ENCODE data around the gene ELMO1.

Gene ELMO1

DNA sequence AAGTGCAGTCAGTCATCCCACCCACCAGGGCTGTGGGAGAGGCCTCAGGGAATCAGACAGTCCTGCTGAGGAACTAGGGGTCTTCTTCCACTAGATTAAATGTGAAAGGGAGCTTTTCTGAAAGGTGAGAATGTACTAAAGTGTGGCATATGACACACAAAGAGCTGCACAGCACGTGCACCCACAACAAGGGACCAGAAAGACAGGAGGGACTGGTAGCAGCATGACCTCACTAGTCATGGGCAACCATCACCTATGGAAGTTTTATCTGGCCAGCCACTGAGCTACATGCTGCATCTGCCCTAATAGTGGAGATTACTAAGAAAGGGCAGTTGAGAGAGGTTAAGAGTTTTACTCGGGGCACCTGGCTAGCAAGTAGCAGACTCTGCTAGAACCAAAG lies 519.9 kb downstream of the ELMO1 start:
- no peak for DNase-seq

DNA sequence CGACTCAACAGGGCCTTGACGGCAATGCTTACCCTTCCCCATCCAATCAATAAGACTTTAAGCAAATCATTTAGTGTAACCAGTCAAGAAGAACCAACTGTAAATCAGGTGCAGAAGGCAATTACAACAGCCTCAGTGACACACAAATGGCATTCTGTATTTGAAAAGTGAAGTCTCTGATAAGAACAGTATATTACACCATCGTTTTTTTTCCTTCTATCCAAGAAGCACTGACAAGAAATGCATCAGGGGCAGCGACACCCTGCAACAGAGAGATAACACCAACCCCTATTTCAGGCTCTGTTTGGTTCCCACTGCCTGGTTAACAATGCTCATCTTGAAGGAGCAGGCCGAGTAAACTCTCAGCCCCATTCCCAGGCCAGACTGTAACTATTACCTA lies 520.4 kb downstream of the ELMO1 start:
- DNase-seq, result no peak

DNA sequence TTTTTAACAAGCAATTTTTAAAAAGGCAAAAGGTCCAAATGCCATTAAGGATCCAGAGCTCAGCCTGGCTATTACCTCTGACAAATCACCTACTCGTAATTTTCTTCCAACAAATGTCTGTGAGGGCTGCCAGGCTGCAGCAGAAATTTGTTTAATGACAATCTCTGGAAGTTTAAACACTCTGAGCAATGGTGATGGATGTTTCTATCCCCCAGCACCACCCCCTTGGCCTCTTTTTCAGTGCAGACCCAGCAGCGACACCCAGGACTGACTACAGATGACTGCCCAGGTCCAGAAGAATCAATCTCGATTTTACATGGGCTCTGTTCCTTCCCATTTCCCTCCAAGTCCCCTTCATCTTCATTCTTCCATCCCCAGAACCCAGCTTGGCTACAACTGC lies 523.0 kb downstream of the ELMO1 start:
- DNase-seq, result no peak

DNA sequence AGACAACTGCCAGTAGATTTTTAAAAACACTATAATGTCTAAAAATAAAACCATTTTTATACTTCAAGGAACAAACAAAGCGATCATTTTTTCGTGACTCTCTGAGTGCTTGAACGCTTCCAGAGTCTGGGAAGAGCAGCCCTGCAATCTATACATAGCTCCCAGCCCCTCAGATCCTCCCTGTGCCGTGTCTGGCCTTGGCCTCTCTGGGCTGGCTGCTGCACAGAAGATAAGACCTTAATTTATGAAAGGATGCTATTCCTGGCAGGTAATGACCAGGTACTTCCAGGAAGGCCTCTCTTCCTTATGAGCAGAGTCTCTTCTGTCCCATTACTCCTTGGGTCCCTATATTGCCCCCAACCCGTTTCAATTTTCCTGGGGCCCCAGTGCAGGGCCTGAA lies 523.5 kb downstream of the ELMO1 start:
- no peak for DNase-seq

DNA sequence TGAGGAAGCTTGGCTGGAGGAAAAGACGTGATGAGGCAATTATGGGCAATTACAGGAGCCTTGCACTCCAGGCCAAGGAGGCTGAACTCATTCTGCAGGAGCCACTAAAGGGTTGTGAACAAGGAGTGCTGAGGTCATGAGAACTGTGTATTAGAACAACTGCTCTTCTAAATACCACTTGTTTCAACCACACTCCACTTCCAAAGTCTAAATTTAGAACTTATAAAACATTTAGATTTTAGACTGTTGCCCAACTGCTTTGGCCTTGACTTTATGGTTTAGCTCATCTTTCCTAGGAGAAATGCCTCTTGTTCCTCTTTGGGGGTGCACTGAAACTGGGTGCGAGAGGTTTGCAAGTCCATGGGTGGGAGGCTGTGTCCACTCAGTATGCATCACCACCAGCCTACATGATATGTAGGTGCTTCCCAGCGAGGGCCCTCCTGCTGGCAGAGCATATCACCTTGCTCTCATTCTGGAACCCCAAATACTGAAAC lies 524.7 kb downstream of the ELMO1 start:
- DNase-seq, result peak; percentile 68

DNA sequence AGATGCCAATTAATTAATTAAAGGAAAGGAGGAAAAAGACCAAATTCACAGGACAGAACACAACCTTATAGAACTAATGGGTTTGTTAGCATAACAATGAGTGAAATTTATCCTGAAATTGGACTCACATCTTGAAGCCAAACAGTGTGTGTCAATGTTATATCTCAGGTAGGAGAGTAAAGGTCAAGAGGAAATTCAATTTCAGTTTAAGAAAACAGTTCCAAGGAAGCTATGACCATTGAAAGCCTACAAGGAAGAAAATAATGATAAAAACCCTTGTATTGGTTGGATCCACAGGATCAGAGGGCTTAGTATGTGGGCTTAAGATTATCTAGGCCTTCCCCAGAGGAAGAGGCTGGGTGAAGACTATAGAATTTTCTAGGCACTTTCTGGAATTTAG lies 525.5 kb downstream of the ELMO1 start:
- DNase-seq, result no peak

DNA sequence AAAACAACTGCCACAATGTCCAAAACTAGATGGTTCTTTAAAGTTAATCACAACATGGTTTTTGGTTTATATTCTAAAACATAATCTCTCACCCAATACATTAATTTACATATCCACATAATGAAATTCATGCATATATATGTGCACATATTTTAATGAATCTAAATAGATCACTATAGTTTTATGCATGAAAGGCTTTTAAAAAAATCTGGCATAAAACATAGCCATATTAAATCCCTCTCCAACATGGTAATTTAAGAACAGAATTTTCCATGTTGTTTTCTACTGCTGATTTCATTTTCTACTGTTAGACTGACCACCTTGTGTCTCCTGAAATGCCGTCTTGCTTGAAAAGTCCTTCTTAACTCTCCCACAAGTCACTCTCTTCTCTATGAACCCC lies 528.2 kb downstream of the ELMO1 start:
- DNase-seq, result no peak

DNA sequence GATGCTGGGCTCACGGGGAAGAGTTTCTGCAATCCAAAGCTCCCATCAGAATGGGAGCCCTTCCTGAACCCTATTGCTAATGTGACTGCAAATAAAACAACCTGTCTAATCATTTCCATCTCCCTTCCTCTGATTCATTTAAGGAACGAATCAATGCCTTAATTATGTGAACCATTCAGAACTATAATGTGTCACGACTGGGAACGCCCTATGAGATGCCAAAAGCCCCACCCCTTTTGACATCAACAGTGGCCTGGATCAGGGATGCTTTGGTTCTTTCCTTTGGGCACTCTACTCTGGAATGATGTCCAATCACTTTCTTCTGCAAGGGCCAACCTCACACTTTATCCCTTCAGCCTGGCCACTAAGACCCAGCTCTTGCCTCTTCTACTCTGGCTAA lies 528.9 kb downstream of the ELMO1 start:
- DNase-seq, result no peak

DNA sequence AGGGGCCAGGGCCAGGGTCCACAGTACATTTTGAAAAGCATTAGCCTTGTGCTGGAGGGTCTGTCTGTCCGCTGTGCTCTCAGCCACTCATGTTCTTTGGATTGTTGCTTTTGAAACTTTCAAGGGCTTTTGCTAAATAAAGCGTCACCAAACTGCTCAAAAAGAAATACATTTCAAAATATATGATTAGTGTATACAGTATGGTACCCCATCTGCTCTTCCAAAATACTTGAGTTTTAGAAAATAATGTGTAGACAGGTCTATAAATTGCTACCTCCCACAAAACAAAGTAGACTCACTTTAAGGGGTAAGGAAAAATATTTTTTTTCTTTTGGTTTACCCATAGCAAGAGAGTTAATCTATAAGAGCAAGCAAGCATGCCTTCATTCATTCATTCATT lies 530.1 kb downstream of the ELMO1 start:
- no peak for DNase-seq

DNA sequence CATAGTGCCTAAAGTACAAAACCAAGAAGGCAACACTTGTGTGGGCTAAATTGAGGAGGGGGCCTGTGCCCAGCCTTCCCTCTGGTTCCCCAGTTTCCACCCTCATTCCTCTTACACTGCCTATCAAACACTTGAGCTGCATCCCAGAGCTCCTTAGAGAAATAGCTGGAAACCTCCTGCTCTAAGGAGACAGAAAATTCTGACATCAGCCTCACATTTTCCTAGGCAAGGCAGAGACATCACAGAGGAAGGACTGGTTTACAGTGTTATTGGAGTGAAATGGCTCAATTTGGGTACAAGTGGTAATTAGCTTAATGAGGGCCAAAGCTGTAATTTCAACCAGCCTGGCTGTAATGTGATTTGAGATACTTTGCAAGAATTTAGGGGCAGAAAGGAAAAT lies 532.0 kb downstream of the ELMO1 start:
- no peak for DNase-seq

DNA sequence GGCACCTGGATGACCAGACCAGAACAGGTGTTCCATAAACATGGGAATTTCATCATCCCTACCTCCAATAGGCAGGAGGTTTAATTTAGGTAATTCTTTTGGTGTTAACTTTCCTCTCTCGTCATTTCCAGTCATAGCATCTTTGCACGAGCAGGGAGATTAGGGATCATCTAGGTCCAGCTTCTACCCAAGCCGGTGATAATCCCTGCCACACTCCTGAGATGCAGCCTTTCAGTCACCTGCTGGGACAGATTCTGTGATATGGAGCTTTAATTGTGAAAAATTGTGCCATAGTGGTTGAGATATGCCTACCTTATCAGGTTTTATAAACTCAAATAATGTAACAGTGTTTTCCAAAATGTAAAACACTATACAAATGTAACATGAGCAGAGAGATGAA lies 532.5 kb downstream of the ELMO1 start:
- DNase-seq, result no peak

DNA sequence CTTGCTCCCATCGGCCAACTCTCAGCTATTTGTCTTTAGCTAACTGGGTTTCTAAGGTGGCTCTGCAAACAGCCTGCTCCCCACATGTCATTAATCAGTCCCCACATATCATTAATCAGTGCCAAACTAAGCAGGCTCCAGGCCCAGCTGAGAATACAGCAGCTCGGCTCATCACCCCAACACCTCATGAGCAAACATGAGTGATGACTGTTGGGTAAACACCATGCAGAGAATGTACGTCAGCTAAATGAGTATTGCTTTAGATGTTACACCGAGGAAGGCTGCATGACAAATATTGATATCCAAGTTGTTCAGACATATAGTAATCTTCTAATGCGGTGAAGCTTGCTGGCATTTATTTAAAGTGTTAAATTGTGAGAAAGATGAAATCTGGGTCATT lies 536.9 kb downstream of the ELMO1 start:
- DNase-seq, result no peak

DNA sequence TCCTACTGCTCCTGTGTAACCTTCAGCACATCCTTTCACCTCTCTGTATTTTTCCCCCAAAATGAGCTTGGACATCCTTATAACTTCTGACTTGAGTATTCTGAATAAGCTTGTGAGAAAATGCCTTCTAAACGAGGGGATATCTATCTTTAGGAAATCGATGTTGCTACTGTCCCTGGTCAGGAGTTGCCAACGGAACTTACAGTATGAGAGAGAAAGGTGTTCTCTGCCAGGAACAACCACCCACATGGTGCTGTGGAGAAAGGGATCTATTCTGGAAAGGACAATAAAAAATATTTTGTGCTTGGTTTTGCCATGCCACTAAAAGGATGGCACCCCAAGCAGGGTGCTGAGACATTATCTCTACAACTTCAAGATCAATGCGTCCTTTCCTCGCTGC lies 537.8 kb downstream of the ELMO1 start:
- DNase-seq, result no peak

DNA sequence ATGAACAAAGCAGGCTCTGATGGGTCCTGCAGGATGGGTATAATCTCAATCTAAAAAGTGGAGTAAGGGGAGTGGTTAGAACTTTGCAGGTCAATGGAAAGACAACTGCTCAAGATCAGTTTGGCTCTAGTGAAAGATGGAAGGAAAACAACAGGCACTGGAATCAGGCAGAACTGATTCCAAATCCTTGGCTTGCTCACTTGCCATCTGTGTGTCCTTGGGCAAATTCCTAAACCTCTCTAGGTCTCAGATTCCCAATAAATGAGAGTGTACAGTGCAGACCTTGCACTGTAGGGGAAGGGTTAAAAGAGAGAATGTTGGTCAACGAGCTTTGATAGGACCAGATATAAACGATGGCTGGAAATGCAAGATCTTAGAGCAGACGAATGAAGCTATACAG lies 538.3 kb downstream of the ELMO1 start:
- no peak for DNase-seq

DNA sequence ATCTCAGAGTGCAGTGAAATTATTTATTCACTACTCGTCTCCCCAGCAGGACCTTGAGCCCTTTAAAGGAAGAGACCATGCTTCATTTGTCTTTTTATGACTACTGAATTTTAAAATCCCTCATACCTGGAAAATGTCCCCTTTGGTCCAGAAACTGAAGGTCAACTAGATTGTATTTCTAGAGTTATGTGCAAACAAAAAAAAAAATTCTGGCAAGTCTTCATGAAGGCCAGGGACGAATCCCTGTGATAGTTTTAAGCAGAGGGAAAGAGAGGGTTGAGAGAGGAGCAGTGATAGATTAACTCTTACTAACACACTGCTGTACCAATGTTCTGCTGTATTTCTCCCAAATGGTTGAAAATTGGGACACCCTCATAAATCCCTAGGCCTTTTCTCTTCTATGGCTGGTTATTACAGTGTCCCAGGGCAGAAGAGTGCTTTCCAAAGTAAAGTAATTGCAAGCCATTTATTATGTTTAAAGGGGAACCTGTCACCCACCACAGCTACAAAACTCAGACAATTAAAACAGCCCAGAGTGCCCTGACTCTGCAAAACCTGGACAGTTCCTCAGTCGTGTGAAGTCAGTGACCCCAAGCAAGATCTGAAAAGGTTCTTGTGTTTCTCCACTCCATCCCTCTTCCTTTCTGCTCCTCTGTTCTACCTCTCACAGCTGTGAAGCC lies 541.6 kb downstream of the ELMO1 start:
- DNase-seq, result no peak

DNA sequence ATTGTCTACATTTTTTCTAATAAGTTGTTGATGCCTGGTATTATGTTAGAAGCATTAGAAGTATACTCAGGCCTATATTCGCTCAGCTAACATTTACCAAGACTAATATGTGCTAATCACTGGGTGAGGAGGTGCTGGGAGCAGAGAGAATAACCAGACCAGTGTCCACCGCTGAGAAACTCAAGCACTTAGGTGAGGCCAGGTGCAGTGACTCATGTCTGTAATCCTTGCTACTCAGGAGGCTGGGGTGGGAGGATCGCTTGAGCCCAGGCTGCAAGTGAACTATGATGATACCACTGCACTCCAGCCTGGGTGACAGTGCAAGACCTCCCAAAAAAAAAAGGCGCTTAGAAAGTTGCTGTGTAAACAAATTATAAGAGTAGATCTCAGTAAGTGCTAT lies 542.2 kb downstream of the ELMO1 start:
- no peak for DNase-seq

DNA sequence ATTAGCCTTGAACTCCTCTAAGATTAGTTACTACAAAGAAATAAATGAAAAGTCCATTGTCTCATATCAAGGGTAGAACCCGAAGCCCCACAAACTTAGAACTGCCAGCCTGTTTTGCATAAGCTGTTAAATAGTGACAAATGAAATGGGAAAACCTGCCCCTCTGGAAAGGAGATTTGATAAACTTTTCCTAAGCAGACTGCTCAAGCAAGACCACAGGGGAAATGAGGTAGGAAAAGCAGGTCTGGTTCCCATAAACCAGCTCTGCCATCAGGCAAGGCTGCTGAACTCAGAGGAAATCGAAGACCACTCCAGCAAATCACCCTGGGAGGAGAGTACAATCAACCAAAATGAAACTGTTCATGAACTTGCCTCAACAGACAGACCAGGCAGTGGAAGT lies 542.8 kb downstream of the ELMO1 start:
- no peak for DNase-seq

DNA sequence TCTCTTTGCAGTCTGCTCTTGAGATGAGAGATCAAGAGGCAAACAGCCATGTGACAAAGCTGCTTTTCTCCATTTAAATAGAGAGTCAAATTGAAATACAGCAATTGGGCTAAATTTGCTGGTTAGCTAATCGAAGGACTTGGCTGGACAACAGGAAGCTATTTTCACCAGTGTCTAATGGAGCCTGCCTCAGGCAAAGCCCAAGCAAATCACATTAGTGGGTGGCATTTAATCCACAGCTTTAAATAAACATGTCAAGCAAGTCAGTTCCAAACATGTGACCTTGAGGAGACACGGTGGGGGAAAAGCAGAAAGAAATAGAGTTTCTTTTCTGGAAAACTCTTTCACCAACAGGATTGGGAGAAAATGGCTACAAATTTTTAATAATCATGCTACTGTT lies 543.9 kb downstream of the ELMO1 start:
- no peak for DNase-seq

DNA sequence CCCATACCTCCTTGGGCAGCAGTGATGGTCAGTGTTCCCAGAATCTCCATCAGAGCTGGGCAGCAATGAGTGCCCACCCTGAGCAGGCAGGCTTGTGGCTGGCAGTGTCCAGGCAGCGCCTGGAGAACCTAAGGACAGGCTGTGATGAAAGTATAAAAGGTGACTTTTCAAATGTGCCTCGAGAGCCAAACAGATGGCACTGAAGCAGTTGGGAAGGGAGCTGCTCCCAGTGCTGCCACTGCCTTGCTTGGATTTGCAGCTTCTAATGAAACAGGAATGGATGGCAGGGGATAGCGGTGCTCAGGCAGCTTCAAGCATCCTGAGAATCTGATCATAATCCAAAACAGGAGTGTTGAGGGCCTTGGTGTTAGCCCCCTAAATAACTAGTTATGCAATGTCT lies 544.6 kb downstream of the ELMO1 start:
- no peak for DNase-seq

DNA sequence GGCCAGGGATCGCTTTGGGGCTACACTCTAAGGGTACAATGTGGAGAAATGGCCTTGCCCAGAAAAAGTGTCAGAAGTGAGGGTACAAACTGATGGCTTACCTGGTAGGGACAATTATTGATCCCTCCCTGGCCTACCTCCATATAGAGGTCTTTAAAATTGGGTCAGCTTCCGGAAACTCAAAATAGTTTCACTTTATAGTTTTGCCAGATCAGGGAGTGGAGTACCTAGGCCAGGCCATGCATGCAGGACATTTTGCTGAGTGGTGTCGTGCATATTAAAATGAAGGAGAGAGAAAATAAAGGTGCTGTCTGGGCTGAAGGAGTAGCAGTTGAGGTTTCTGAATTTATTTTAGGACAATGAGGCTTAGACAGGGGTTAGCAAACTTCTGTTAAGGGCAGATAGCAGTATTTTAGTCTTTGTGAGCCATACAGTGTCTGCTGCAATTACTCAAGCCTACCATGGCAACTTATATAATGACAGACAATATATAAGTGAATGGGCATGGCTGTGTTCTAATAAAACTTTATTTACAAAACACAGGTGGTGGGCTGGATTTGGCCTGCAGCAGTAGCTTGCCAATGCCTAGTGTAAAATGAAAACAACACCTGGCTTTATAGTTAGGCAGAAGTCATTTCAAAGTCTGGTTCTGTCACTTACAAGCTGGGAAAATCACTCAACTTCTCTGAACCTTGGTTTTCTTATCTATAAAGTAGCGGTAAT lies 547.5 kb downstream of the ELMO1 start:
- DNase-seq, result no peak

DNA sequence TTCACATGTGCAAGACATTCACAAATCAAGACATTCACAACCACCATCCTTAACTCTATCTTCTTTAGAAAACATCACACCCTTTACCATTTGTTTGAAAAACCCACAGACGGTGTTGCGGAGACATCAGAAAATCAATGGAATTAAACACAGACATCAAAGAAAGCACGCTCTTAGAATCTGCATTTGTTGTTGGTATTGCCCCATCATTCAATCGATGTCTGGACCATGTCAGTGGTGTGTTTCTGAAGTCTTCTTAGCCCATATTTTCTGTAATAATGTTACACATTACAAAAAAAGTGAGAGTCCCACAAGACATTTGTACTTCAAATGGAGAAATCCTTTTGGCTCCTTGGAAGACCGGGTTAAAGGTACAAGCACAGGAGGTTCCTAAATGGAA lies 550.5 kb downstream of the ELMO1 start:
- DNase-seq, result no peak

DNA sequence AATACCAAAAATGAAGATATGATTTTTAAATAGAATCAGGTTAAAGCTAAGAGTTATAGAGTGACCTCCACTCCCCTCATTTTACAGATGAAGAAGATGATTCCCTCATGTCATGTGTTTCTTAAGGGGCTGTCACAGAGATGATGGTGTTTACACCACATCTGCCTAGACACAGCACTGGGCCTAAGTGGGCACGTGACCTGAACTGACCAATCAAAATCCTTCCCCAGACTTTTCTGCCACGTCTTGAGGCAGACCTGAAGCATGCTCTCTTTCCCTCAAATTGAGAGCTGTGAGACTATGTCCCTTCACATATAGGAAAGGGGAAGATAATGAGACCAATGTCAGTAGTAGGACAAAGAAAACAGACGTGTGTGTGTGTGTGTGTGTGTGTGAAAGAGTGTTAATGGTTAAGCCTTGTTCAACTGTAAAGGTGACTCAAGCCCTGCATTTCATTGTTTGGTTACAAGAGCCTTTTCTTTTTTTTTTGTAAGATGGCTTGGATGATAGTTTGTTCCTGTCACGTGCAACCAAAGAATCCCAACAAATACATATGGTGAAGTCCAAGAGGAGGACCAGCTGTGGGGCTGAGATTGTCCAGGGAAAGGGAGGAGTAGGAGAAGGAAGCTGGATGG lies 551.6 kb downstream of the ELMO1 start:
- DNase-seq, result no peak

DNA sequence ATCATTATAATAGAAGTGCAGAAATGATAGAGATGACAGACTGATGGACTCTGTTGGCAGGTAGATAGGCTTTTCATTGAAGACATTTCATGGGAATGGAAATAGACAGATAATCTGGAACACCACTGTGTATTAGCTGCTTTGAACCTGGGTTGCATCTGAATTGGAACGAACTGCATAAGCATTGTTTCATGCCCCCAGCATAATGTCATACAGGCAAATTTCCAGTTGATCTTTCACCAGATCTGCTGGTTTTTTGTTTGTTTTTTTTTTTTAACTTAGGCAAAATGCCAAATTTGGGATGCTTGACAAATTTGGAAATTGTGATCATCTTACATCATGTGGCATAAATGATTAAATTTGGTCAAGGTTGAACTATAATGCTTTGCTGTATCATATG lies 552.2 kb downstream of the ELMO1 start:
- DNase-seq, result no peak

DNA sequence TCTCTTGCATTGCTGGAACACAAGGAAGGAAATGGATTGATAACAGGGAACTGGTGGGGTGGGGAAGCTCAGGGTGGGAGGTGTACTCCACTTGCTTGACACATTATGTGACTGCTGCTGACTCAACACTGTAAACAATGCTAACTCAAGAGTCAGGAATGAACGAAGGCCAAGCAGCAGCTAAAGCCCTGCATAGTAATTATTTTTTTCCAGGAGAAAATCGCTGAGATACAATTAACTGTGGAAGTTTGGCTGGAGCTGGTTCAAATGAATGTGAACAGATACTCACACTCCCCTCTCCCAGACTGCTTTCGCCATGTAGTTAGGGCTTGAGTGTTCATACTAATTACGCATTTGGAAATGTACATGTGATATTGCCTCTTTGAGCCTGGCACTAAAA lies 553.5 kb downstream of the ELMO1 start:
- no peak for DNase-seq

Data from suppressor macrophage treated with lipopolysaccharide for 4 hours (primary cell).